Right renal pelvis (tissue), 4 donors: Measurements from ENCODE around the gene KDM4D. TPM values are rescaled to one million over a fixed set of nuclear protein-coding genes. Genes with fewer than 3 reads are reported as not detected.
A peak's percentile ranks its signal among the peaks of the same experiment; 100 is the strongest.
"Not testable (repeated sequence)": the region's sequence is repeated elsewhere in the genome, so short reads cannot be mapped to it uniquely, and the experiment has no call there.

Experiments used
- DNase-seq, 4 donors: peaks; one replicate each; pipeline ENCODE4 v3.0.0-alpha.2; 2013; ENCODE audit warnings: low read depth in 4 of 4, low spot score in 3 of 4, missing footprints in 1 of 4
- polyA plus RNA-seq, 4 donors: library from polyadenylated mRNA; unstranded; fragments of 120-200 nt; gene quantifications; one replicate each; pipeline ENCODE4 v1.2.1, GENCODE V29; 2013; ENCODE audit not compliant: insufficient read length in 4 of 4

Gene KDM4D
- 1 to 10 TPM; 2.3 to 2.7 (median 2.5) TPM for polyA plus RNA-seq

DNA sequence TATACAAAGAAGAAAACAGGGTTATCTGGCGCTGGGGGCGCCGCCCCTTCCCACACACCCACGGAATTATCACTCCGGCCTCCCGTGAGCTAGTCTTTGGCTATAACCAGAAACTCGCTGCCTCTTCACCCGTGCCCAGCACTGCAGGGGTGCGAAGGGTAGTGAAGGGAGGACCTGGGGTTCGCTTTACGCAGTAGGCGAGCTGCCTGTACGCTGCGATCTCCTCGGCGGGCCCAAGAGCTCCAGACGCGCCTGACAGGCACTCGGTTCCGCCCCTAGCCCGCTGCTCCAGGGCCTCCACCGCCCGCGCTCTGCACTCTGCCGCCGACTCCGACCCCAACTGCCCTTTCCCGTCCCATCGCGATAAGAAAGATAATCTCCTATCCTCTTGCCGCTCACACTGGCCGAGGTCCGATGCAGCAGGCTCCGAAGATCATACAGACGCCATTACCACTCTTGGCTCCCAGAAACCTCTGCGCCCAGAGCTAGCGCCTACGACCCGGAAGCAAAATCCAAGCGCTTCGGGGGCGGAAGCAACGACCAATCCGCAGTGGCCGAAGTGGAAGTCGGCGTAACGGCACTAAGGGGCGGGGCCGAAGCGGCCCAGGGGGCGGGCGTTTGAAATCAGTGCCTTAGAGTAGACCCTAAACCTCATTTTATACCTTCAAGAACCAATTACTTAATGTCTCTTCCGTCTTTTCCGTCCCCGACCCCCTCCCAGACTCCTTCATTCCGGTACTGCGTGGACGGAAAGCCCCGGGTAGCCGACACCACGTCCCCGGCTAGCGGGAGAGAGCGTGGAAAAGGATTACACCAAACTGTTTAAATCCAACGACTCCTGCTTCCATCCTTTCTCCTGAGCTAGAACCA, at the start of gene KDM4D, which contains the start of gene CWC15:
TSS of gene KDM4D (plus strand) at position 611 of the 870 bp plus-strand sequence. CDS start 23,664 bp downstream, outside the sequence.
TSS of gene CWC15 (minus strand) at position 458 of the 870 bp plus-strand sequence. CDS start 1,371 bp downstream, outside the sequence.
- DNase-seq, result peak; percentile 89 to 95 (median 93)

DNA sequence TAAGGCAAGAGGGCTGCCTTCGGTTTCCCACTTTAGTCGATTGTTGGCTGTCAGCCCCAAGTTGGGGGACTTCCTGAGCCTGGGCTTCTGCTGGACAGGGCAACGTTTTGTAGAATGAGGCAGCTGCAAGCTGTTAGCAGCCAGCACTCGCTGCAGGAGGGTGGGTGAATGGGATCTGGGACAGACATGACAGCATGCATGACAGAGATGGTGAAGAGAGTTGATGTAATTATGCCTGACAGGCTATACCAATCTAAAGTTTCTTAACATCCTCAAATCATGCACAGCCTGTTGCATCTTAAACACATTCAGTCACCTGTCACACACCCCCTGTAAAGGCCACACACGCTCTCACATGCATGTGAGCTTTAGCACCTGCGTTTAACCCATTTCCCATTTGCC, 49.3 kb upstream of the KDM4D start:
- DNase-seq, result no peak

DNA sequence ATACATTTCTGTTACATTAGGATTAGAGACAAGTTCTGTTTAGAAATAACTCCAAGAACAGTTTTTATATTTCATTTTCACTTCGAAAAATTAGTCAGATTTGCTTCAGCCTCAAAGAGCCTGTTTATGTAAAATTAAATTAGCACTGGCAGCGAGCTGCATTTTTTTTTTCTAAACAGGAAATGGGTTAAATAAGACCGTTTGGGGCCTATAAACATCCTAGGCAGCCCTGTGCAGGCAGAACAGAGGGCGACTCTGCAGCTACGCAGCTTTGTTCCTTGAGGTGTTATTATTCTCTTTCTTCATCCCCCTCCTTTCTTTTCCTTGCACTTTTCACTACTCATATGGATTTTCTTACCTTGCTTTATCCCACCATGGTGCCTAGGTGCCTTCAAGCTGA, 48.9 kb upstream of the KDM4D start:
- DNase-seq, result no peak

DNA sequence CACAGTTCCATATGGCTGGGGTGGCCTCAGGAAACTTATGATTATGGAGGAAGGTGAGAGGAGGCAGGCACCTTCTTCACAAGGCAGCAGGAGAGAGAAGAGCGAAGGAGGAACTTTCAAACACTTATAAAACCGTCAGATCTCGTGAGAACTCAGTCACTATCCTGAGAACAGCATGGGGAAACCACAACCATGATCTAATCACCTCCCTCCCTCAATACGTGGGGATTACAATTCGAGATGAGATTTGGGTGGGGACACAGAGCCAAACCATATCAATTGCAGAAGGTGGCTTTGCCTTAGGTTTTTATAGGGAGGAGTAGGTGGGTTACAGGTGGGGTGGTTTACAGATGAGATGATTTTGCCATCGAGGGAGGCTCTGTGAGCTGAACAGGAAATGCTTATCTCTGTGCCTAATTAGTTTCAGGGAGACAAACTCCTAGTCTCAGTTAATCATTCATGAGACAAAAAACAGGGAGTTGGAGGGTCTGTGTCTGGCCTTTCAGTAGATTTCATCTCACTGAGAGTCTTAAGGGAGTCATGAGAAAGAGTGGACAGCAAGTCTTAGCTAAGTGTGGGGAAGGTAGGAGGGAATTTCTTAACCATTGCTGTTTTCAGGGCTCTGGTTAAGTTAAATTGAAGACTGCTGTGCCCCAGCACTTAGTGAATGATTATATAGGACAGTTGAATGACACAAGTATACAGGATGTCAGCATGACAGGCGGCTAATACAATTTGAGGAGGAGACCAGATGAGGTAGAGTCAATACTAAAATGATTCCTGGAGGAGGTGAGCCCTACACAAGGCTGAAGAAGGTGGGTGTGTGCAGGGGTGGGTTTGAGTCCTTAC, 47.9 kb upstream of the KDM4D start:
- no peak for DNase-seq

DNA sequence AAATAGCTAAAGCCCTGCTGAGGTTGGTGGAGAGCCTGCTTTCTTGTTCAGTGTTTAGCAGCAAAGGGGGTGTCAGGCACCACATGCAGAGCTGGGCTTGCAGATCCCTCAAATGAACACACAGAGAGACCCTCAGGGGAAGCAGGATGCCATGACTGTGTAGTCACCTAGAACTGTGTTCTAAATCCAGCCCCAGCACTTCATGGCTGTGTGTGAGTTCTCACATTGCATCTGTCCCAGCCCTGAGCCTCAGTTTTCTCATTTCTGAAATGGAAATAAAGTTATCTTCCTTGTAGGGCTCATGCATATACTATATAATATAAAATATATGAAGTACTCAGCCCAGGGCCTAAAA, 47.3 kb upstream of the KDM4D start:
- no peak for DNase-seq

DNA sequence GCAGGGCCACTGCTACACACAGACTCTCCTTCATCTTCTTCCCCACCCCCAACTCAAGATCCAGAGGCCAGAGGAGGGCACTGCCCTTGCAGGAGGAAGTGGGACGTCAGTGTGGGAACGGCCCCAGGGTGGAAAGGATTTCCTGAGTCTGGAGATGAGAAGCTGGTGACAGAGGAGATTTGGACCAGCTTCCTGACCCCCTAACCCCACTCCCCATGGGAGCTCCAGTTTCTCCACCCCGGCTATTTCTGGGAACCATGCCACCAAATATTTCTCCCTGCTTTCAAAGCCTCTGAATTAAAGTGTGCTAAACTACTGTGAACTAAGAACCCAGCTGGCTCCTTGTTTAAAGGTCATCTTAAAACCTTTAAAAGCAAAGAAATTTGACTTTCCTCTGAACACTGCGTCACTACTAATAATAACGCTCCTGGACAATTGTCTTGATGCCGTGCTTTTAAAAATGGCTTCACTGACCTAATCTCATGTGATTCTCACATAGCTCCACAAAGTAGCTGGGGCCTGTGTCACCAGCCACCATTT, 46.7 kb upstream of the KDM4D start:
- peak; percentile 75 to 88 (median 78) for DNase-seq

DNA sequence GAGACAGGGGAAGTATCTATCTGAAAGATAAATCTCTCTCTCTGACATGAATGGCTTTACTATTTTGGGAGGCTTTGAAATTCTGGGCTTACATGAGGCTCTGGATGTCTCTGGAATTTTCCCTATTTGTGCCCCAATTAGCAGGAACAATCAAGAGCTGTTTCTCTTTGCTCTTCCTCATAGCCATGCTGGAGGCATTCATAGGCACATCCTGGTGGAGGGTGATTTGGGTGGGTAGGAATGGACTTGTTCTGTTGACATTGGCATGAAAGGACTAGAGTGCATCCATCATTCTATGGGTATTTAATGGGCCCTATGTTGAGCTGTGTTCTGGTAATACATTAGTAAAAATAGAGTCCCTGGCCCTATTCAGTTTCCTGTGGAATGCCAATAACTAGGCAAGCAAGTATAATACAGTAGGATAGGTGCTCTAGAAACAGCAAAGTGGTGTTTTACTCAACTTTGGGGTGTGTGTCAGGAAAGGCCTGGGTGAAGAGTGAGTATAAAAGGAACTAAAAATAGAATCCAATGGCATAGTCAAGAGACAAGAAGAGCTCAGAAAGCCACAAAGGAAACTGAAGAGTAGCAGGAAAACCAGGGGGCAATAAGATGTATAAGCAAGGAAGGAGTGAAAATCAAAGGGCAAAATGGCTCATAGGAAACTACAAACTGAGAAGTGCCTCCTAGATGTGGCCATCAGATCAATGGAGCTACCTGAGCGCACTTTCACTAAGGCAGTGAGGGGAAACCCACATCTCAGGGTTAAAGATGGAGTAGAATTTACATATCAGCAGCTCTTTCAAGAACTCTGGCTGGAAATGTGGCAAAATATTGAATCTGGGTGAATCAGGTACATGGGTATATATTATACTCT, 45.2 kb upstream of the KDM4D start:
- no peak for DNase-seq

DNA sequence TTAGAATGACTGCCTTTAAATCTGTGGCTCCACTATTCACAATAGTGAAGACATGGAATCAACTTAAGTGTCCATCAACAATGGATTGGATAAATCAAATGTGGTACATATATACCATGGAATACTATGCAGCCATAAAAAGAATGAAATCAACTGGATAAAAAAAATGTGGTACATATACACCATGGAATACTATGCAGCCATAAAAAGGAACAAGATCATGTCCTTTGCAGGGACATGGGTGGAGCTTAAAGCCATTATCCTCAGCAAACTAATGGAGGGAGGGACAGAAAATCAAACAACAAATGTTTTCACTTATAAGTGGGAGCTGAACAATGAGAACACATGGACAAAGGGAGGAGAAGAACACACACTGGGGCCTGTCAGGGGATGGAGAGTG, 41.4 kb upstream of the KDM4D start:
- DNase-seq, result not testable (repeated sequence)

DNA sequence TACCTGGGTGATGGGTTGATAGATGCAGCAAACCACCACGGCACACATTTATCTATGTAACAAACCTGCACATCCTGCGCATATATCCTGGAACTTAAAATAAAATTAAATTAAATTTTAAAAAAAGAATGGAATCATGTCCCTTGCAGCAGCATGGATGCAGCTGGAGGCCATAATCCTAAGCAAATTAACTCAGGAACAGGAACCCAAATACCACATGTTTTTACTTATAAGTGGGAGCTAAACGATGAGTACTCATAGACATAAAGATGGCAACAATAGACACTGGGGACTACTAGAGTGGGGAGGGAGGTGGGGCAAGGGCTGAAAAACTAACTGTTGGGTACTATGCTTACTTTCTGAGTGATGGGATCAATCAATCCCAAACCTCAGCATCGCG, 41.0 kb upstream of the KDM4D start:
- no peak for DNase-seq

DNA sequence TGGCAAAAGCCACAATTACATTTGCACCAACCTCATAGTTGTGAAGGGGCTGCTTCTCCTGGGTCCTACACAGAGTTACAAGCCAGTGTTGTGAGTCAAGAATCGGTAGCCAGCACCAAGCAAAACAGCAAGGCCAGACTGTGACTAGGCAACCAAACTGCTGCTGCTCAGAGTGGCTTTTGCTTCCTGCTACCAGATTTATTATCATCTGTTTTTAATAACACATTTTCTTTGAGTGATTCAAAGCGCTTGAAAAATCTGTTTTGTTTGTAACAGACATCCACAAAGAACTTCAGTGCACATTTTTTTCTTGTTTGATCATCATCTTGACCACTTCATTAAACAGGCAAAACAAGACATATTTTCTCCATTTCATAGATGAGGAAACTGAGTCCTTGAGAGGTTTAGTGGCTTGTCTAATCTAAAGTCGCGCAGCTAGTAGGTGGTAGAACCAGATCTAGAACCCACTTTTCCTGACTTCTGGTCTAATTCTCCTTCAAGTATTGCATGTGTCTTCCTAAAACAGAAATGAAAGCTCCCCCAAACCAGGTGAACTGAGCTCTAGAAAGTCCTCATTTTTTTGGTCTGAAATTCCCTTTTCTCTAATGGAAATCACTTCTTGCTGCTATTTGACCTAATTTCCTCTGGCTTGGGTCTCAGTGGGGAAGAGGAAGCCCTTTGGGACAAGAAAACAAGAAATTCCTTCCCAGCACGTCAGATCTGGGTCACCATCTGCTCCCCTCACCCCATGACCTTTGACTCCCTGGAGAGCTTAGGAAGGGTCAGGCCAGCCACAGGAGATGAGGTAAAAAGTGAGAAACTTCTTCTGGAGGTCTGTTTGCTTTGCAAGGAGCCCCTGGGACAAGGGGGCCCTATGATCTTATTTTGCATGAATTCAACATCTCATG, 40.0 kb upstream of the KDM4D start:
- DNase-seq, result no peak

DNA sequence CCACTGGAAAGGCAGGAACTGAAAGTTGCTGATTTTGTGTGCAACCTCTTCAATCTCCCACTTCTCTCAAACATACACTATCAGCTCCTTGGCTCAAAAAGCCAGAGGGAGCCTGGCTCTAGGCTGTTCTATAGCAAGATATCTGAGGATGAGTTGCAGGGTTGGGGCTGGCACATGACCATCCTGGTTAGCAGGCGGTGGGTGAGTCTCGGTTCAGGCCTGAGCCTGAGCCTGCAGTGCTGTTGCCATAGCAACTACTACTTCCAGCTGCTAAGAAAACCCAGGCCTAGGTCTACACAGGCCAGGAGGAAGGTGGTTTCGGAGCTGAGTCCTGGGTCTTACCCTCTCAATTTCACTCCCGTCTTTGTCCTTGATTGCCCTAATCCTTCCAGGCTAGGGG, 39.1 kb upstream of the KDM4D start:
- no peak for DNase-seq

DNA sequence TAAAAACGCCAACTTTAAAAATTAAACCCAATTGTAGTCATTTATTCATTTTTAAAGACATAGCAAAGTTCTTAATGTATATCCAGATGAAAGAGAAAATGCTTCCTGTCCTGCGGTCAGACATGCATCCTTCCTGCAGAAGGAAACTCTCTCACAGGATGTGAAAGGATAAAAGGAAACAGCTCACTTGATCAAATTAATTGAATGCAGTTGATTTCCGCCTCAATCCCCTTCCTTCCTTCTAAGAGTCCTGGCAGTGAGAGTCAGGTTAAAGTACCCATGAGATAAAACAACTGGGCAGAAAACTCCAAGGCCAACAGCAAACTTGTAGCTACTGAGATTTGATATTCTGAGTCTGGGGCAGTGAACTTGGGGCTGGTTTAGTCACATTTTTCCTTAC, 38.7 kb upstream of the KDM4D start:
- no peak for DNase-seq

DNA sequence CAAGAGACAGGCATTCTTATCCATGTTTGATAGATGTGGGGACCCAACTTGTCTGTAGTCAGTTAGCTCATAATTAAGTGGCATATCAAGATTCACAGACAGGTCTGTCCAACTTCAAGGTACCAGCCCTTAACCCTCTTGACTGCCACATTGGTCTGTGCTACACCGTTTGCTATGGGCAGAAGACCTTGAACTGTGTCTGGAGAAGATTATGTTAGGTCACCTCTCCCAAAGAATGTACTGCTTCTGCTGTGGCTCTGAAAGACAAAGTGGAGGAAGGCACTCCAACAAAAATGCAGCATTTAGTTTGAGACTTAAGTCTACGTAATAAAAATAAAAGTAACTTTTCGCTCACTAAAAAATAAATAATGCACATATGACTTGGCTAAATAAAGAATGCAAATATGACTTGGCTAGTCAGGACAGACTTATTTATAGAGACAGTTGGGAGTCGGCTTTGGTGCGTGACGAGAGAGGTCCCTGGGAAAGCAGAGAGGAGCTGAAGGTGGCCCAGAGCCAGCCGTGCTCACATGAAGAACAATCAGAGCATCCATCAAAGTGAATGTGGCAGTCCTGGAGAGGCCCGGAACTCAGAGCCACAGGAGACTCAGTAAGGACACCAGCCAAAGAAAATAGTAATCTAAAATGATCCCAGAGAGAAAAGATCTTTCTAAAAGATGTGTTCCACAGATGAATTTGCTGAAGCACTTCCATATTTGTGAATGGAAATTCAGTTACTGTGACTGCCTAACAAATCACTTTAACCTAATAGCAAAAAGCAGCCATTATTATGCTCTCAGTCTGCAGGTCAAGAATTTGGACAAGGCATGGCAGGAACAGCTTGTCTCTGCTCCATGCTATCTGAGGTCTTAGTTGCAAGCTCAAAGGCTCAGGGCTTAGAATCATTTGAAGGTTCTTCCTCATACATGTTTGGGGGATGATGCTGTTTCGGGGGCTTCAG, 35.1 kb upstream of the KDM4D start:
- no peak for DNase-seq

DNA sequence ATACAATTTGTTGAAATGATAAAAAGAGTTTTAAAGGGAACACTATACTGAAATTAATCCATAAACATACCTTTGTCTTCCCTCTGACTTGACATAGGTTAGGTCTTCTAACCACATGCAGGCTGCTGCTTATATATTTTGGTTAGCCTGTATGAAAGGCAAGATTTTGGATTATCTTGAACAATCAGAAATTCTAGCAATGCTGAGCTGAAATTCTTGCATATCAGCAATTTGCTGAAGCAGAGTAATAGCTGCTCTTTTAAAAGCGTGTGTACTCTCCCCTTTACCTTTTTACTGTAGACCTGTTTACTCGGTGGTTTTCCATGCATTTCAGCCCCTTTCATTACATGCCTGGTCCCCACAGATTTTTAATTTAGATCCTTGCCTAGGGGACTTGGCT, 34.2 kb upstream of the KDM4D start:
- DNase-seq, result no peak

DNA sequence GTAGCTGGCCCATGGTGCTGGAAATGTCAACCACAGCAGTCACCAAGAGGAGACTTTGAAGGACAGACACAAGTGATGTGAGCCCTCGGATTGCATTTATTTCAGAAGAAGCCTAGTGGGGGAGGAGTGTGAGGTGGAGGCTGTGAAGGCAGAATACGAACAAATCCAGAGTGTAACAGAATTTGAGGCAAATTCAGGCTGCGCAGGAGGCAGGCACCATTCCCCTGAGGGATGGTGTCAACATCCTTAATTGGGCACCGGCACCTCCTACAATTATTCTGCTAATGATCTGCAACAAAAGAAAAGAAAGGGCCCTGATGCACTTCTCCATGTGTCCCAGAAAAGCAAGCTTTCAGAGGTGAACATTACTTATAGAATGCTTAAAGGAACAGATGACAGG, 32.4 kb upstream of the KDM4D start:
- DNase-seq, result no peak

DNA sequence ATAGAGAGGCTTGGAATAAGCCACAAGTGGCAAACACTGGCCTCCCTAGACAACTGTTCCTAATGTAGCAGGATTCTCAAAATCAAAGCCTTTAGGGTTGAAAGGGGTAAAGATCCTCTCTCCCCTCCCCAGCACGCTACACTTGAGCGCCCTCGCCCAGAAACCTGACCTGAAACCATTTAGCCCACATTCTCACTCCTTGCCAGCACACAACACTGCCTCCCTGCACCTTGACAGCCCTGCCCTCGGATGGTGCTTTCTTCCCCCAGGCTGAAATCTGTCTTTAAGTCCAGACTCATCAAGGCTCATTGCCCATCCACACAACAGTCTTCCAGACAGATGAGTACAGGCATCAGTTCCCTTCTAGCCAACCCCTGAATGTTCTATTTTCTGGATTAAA, 26.7 kb upstream of the KDM4D start:
- DNase-seq, result no peak

DNA sequence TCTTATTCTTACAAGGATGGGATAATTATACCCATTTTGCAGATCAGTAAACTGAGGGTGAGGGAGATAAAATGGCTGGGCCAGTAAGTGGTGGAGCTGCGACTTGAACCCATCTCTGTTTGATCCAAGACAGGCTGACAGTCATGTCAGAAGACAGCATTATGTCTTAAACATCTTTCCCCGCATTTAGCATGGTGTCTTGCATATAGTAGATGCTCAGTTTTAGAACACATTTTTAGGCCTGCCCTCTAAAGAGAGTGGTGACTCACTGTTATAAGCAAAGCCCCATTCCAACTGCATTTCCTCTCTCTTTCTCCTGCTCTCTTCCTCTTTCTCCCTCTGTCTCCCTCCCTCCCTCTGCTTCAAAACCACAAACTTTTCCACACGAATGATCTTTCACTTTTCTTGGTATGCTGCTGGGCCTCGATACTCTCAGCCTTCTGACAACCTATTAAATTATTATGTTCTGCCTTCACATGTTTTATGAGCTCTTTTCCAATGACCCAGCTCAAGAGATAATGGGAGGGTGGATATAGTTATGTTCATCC, 25.4 kb upstream of the KDM4D start:
- no peak for DNase-seq

DNA sequence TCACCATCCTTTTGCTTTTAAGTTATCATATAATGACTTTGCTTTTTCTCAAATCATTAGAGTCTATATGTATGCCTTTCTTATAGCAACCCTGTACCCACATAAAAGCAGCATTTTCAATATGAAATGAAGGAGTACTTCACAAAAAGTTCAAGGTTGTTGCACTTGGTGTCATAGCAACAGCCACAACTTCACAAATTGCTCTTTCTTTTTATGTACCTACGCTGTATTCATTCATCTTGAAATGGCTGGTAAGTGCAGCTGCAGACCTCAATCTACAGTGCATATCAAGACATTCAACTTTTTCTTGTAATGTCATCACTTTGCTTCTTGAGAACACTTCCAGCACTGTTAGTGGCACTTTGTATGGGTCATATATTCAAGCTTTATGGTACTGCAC, 18.8 kb upstream of the KDM4D start:
- no peak for DNase-seq
